K562 (cell line): ENCODE data around the gene SNX33. TPM values are rescaled to one million over a fixed set of nuclear protein-coding genes. Genes with fewer than 3 reads are reported as not detected.

Experiments used
- ATAC-seq: fragments of 200-7000 bp; cut with Tn5 transposase; 3 replicates; pipeline ENCODE4 v1.9.1; 2020; ENCODE audit warnings: moderate library complexity
- BruUV-seq: library from RNA; stranded (reverse); fragments of 400-500 nt; replicated peaks from 2 replicates; lab custom pipeline; 2021; lab: Mats Ljungman, UMichigan
- CTCF ChIA-PET: fragments of 300-600 bp; formaldehyde crosslinking; extraction: SDS; loops from one replicate; lab custom pipeline; 2021; ENCODE audit warnings: low intra/inter-chr PET ratio; lab: Yijun Ruan, JAX
- POLR2A ChIA-PET: fragments of 300-600, 350-650 bp; sonication (Branson Sonifier 250); formaldehyde crosslinking; extraction: SDS; loops from one replicate; lab custom pipeline; 2021; ENCODE audit warnings: antibody characterized with exemption, inconsistent platforms; lab: Yijun Ruan, JAX
- DNase-seq, 4 experiments: peaks; one replicate each; pipeline versions ENCODE4 v3.0.0 to v3.0.0-alpha.2; 2011 to 2018; ENCODE audit warnings: low spot score in 3 of 4, mixed read lengths in 3 of 4; ENCODE audit errors: extremely low read depth in 1 of 4
- FAIRE-seq: peaks from 2 replicates; lab custom pipeline; 2011; peaks lifted over from hg19 to GRCh38; lab: Jason Lieb, UNC
- H2AFZ ChIP-seq: 2 replicates; pipeline ENCODE4 v1.6.0; 2011; ENCODE audit warnings: low read depth, low read length, control low read depth, inconsistent platforms
- H3K27ac ChIP-seq: fragments of 200-600 bp; 3 replicates; pipeline ENCODE4 v1.8.0; 2011; ENCODE audit warnings: low read depth, mild to moderate bottlenecking, control low read depth, inconsistent platforms, low read length, moderate library complexity, mixed read lengths; ENCODE audit errors: extremely low read depth
- H3K27me3 ChIP-seq, 2 experiments: fragments of 300-600 bp in 1 of 2; 2 replicates in 1 of 2; 3 replicates in 1 of 2; pipeline versions ENCODE4 v1.6.0 to v1.8.0; 2011; ENCODE audit warnings: inconsistent platforms in 2 of 2, low read length in 2 of 2, mild to moderate bottlenecking in 1 of 2, mixed read lengths in 1 of 2, moderate library complexity in 1 of 2; ENCODE audit not compliant: control insufficient read depth in 2 of 2, insufficient read depth in 2 of 2
- H3K36me3 ChIP-seq: fragments of 300-600 bp; 3 replicates; pipeline ENCODE4 v1.8.0; 2011; ENCODE audit warnings: mild to moderate bottlenecking, low read length, inconsistent platforms; ENCODE audit not compliant: control insufficient read depth, insufficient read depth
- H3K4me1 ChIP-seq, 2 experiments: fragments of 200-600 bp in 1 of 2; replicated peaks in 1 of 2; 2 replicates in 1 of 2; 3 replicates in 1 of 2; pipeline versions ENCODE4 v1.5.1 to v1.8.0; 2011; ENCODE audit warnings: inconsistent platforms in 2 of 2, low read length in 2 of 2, mild to moderate bottlenecking in 1 of 2, mixed read lengths in 1 of 2, moderate library complexity in 1 of 2; ENCODE audit not compliant: control insufficient read depth in 2 of 2, insufficient read depth in 2 of 2
- H3K4me2 ChIP-seq: 2 replicates; pipeline ENCODE4 v1.6.1; 2011; ENCODE audit warnings: low read length, control low read depth, inconsistent platforms, mixed read lengths; ENCODE audit not compliant: insufficient read depth
- H3K4me3 ChIP-seq: fragments of 200-600 bp; sonication (generic), shearing (Covaris generic); 2 replicates; pipeline ENCODE4 v1.5.1; 2016; ENCODE audit warnings: control low read depth, inconsistent platforms
- H3K79me2 ChIP-seq: fragments of 200-600 bp; 3 replicates; pipeline ENCODE4 v1.8.0; 2011; ENCODE audit warnings: low read length, inconsistent platforms; ENCODE audit not compliant: control insufficient read depth, insufficient read depth
- H3K9ac ChIP-seq, 2 experiments: 2 replicates each; pipeline versions ENCODE4 v1.6.0 to v1.6.1; 2011; ENCODE audit warnings: low read depth in 2 of 2, low read length in 2 of 2, control low read depth in 1 of 2, inconsistent platforms in 1 of 2, mild to moderate bottlenecking in 1 of 2, mixed read lengths in 1 of 2; ENCODE audit not compliant: insufficient read depth in 1 of 2
- H3K9me1 ChIP-seq: one replicate; pipeline ENCODE4 v1.6.0; 2011; ENCODE audit warnings: inconsistent platforms, mild to moderate bottlenecking, low read length, moderate library complexity; ENCODE audit not compliant: control insufficient read depth, insufficient read depth
- H3K9me3 ChIP-seq: replicated peaks from 2 replicates; pipeline ENCODE4 v1.5.1; 2011; ENCODE audit warnings: low read depth, low read length, inconsistent platforms; ENCODE audit not compliant: control insufficient read depth, insufficient read depth
- H4K20me1 ChIP-seq: replicated peaks from 2 replicates; pipeline ENCODE4 v1.6.1; 2011; ENCODE audit warnings: low read length, inconsistent platforms, mixed read lengths; ENCODE audit not compliant: control insufficient read depth, insufficient read depth
- ETS1 ChIP-seq: conservative IDR thresholded peaks from 2 replicates; pipeline ENCODE4 v1.6.1; 2011; ENCODE audit warnings: low read depth, mild to moderate bottlenecking, low read length; ENCODE audit not compliant: control insufficient read depth
- FOXA3 ChIP-seq, 2 experiments: fragments of 450-650 bp in 1 of 2; sonication (generic) in 1 of 2; formaldehyde crosslinking; IDR thresholded peaks in 1 of 2; conservative IDR thresholded peaks in 1 of 2; 2 replicates each; pipeline versions ENCODE4 v1.4.0 to v1.8.0; 2020 to 2022; ENCODE audit warnings: mild to moderate bottlenecking in 2 of 2, missing genetic modification reagents in 1 of 2
- LCOR ChIP-seq: sonication (generic); formaldehyde crosslinking; IDR thresholded peaks from 2 replicates; pipeline ENCODE4 v1.8.0; 2022; ENCODE audit warnings: mild to moderate bottlenecking, missing genetic modification reagents
- RBM14 ChIP-seq: fragments of 200-400 bp; formaldehyde crosslinking; IDR thresholded peaks from 2 replicates; pipeline ENCODE4 v1.6.1; 2018; ENCODE audit warnings: low read depth, mild to moderate bottlenecking, low read length, moderate library complexity, borderline replicate concordance; ENCODE audit not compliant: insufficient read depth
- RBM22 ChIP-seq: fragments of 200-400 bp; formaldehyde crosslinking; IDR thresholded peaks from 2 replicates; pipeline ENCODE4 v1.6.1; 2018; ENCODE audit warnings: low read length, low read depth; ENCODE audit not compliant: poor library complexity, severe bottlenecking
- SAFB ChIP-seq: fragments of 200-400 bp; formaldehyde crosslinking; IDR thresholded peaks from 2 replicates; pipeline ENCODE4 v1.6.1; 2017; ENCODE audit warnings: low read depth, low read length, borderline replicate concordance
- SNIP1 ChIP-seq: fragments of 450-650 bp; IDR thresholded peaks from 2 replicates; pipeline ENCODE4 v1.7.1; 2017; ENCODE audit warnings: low read depth, mild to moderate bottlenecking
- SREBF1 ChIP-seq: fragments of 150-350 bp; IDR thresholded peaks from 2 replicates; pipeline ENCODE4 v1.6.1; 2014; ENCODE audit warnings: antibody characterized with exemption, low read depth, low read length, borderline replicate concordance
- ZC3H8 ChIP-seq: fragments of 450-650 bp; IDR thresholded peaks from 2 replicates; pipeline ENCODE4 v1.6.1; 2017
- ZNF184 ChIP-seq: sonication (generic); formaldehyde crosslinking; IDR thresholded peaks from 2 replicates; pipeline ENCODE4 v1.5.0; 2020; ENCODE audit warnings: missing genetic modification reagents
- ZNF586 ChIP-seq: fragments of 450-650 bp; formaldehyde crosslinking; conservative IDR thresholded peaks from 2 replicates; pipeline ENCODE4 v1.4.0; 2020; ENCODE audit warnings: mild to moderate bottlenecking, moderate library complexity
- ZNF592 ChIP-seq: fragments of 450-650 bp; IDR thresholded peaks from 2 replicates; pipeline ENCODE4 v1.6.1; 2017; ENCODE audit warnings: antibody characterized with exemption, mild to moderate bottlenecking
- in situ Hi-C: fragments of 300-500 bp; cut with MboI; formaldehyde crosslinking; loops from 4 replicates; pipeline ENCODE4 v1.15.0; 2018; ENCODE audit warnings: inconsistent platforms, mixed read lengths
- intact Hi-C: fragments of 100-400 bp; cut with micrococcal nuclease; formaldehyde crosslinking; loops from 2 replicates; pipeline ENCODE4 v1.14.2; 2022
- polyA plus RNA-seq, 8 experiments: library from polyadenylated mRNA; depleted of rRNA in 4 of 8; stranded (reverse) in 5 of 8; unstranded in 3 of 8; fragments of >200 nt; fragmentation: Nextera tagmentation in 2 of 8; fragmentation: Illumina TruSeq in 1 of 8; extraction: Ambion mirVana in 2 of 8; extraction: Trizol in 1 of 8; gene quantifications; 2 replicates each; pipeline versions ENCODE4 v1.2.1 to v1.2.3, GENCODE V29; 2011 to 2014; ENCODE audit warnings: inconsistent platforms in 1 of 8, missing spikeins in 1 of 8
- total RNA-seq, 7 experiments: library from RNA; depleted of rRNA in 6 of 7; stranded (reverse); fragments of >200 nt in 6 of 7; fragmentation: Illumina TruSeq in 2 of 7; extraction: Trizol in 2 of 7; gene quantifications; 2 replicates each; pipeline versions ENCODE4 v1.2.1 to v1.2.3, GENCODE V29; 2011 to 2021; ENCODE audit warnings: low replicate concordance in 1 of 7
- TF ChIP-seq, protein P1 (sequence below), 2 experiments: fragments of 450-650 bp; IDR thresholded peaks; 2 replicates each; pipeline ENCODE4 v1.6.1; 2016
- TF ChIP-seq, protein P2 (sequence below): fragments of 250-450 bp; sonication (Bioruptor Pico); IDR thresholded peaks from 2 replicates; pipeline ENCODE4 v1.5.0; 2022; ENCODE audit warnings: mild to moderate bottlenecking

SNX33 gene
- total and polyA plus RNA-seq, 9 of the 15 experiments (the other 6 are each of a cell fraction or from before 2014, with no cell fraction given), result 1.4 to 14.1 (median 8.2) TPM

DNA sequence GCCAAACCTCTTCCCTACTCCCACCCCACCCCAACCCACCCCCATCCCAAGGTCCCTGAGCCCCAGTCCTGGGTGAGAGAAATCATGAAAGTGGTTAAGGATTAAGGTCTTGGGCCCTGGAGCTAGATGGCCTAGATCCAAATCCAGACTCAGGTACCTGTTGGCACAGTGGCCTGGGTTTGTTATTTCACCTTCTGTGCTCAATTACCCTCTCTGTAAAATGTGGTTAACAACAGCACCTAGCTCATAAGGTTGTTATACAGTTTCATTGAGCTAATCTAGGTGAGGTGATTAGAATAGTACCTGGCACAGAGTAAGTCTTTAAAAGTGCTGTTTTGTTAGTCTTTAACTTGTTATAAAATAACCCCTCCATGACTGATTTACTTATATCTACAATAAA is 15.8 kb upstream of the SNX33 start:
- FAIRE-seq (no peak), ATAC-seq (no peak), DNase-seq (no peak)
- no peak overlapping the region for H3K4me2 ChIP-seq
- CTCF ChIA-PET, result no interaction called here
- no peak overlapping the region for H2AFZ ChIP-seq
- POLR2A ChIA-PET, result interaction anchor here (0.6 kb wide), 1 partner anchor 400 kb away, joined by 3 read pairs; no protein-coding TSS in a partner anchor
- BruUV-seq, result no TSS peak
- in situ Hi-C loops (no loop called here), intact Hi-C loops (no loop called here)
- TF ChIP-seq RBM22, result no peak
- TF ChIP-seq RBM14, result no peak
- TF ChIP-seq SAFB, result no peak
- TF ChIP-seq, protein P1, sequence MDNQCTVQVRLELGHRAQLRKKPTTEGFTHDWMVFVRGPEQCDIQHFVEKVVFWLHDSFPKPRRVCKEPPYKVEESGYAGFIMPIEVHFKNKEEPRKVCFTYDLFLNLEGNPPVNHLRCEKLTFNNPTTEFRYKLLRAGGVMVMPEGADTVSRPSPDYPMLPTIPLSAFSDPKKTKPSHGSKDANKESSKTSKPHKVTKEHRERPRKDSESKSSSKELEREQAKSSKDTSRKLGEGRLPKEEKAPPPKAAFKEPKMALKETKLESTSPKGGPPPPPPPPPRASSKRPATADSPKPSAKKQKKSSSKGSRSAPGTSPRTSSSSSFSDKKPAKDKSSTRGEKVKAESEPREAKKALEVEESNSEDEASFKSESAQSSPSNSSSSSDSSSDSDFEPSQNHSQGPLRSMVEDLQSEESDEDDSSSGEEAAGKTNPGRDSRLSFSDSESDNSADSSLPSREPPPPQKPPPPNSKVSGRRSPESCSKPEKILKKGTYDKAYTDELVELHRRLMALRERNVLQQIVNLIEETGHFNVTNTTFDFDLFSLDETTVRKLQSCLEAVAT (IDR thresholded peaks at IDR 0.05), result no peak
- TF ChIP-seq ZNF184, result no peak
- no peak for TF ChIP-seq SREBF1
- TF ChIP-seq, protein P2, sequence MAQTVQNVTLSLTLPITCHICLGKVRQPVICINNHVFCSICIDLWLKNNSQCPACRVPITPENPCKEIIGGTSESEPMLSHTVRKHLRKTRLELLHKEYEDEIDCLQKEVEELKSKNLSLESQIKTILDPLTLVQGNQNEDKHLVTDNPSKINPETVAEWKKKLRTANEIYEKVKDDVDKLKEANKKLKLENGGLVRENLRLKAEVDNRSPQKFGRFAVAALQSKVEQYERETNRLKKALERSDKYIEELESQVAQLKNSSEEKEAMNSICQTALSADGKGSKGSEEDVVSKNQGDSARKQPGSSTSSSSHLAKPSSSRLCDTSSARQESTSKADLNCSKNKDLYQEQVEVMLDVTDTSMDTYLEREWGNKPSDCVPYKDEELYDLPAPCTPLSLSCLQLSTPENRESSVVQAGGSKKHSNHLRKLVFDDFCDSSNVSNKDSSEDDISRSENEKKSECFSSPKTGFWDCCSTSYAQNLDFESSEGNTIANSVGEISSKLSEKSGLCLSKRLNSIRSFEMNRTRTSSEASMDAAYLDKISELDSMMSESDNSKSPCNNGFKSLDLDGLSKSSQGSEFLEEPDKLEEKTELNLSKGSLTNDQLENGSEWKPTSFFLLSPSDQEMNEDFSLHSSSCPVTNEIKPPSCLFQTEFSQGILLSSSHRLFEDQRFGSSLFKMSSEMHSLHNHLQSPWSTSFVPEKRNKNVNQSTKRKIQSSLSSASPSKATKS, result no peak
- no peak for TF ChIP-seq SNIP1
- TF ChIP-seq LCOR (CRISPR knock-in tag), result no peak
- no peak for TF ChIP-seq ZNF586 (CRISPR knock-in tag)
- no peak for TF ChIP-seq ZC3H8
- TF ChIP-seq ZNF592, result no peak
- TF ChIP-seq ETS1, result no peak
- TF ChIP-seq FOXA3 (CRISPR knock-in tag; conservative IDR thresholded peaks at IDR 0.05 in 1 of 2, IDR thresholded peaks at IDR 0.05 in 1 of 2), result no peak
- H3K27me3 ChIP-seq, result no peaks in the 10 kb centered on the region
- no peak overlapping the region for H3K4me3 ChIP-seq
- no peak overlapping the region for H3K9ac ChIP-seq
- H3K79me2 ChIP-seq, result peaks cover 16% of the 10 kb centered on the region
- H3K27ac ChIP-seq, result no peak overlapping the region
- no peaks in the 10 kb centered on the region for H3K9me1 ChIP-seq
- no peaks in the 10 kb centered on the region for H3K36me3 ChIP-seq
- H3K9me3 ChIP-seq, result no peaks in the 10 kb centered on the region
- H4K20me1 ChIP-seq, result no peaks in the 10 kb centered on the region
- H3K4me1 ChIP-seq, result peaks cover 34 to 42% of the 10 kb centered on the region in 2 experiments
